Lung (tissue), 12 donors: Measurements from ENCODE around the gene HAND1. TPM values are rescaled to one million over a fixed set of nuclear protein-coding genes. Genes with fewer than 3 reads are reported as not detected.

Experiments
- ATAC-seq: fragments of 200-7000 bp; cut with Tn5 transposase; one replicate; pipeline ENCODE4 v1.9.1; 2020; ENCODE audit warnings: moderate number of reproducible peaks; ENCODE audit not compliant: insufficient read depth, low FRiP score
- DNase-seq, 3 donors: peaks; one replicate each; pipeline ENCODE4 v3.0.0-alpha.2; 2013 to 2017
- H3K27ac ChIP-seq, 2 donors: one replicate each; pipeline ENCODE4 v1.5.1; 2013; ENCODE audit warnings: mild to moderate bottlenecking in 2 of 2, moderate library complexity in 2 of 2, control low read depth in 1 of 2, inconsistent platforms in 1 of 2, low read depth in 1 of 2, low read length in 1 of 2
- H3K27me3 ChIP-seq, 3 donors: one replicate each; pipeline ENCODE4 v1.5.1; 2013; ENCODE audit warnings: low read length in 2 of 3; ENCODE audit not compliant: control insufficient read depth in 3 of 3, insufficient read depth in 3 of 3
- H3K36me3 ChIP-seq, 4 donors: one replicate each; pipeline ENCODE4 v1.5.1; 2013; ENCODE audit warnings: low read length in 4 of 4, mild to moderate bottlenecking in 1 of 4, moderate library complexity in 1 of 4; ENCODE audit not compliant: control insufficient read depth in 4 of 4, insufficient read depth in 4 of 4
- H3K4me1 ChIP-seq, 5 donors: one replicate each; pipeline ENCODE4 v1.5.1; 2013; ENCODE audit warnings: low read length in 5 of 5, mild to moderate bottlenecking in 2 of 5, moderate library complexity in 1 of 5; ENCODE audit not compliant: control insufficient read depth in 5 of 5, insufficient read depth in 5 of 5
- H3K4me3 ChIP-seq: one replicate; pipeline ENCODE4 v1.5.1; 2013; ENCODE audit warnings: mild to moderate bottlenecking, control low read depth, moderate library complexity
- H3K9ac ChIP-seq, 2 donors: one replicate each; pipeline ENCODE4 v1.5.1; 2013; ENCODE audit warnings: low read length in 2 of 2, control low read depth in 1 of 2; ENCODE audit not compliant: insufficient read depth in 1 of 2
- H3K9me3 ChIP-seq, 4 donors: one replicate each; pipeline ENCODE4 v1.5.1; 2013; ENCODE audit warnings: low read length in 3 of 4, mild to moderate bottlenecking in 1 of 4, moderate library complexity in 1 of 4; ENCODE audit not compliant: control insufficient read depth in 4 of 4, insufficient read depth in 3 of 4
- CTCF ChIP-seq: IDR thresholded peaks from 2 replicates; pipeline ENCODE4 v1.5.1; 2012; ENCODE audit warnings: mild to moderate bottlenecking; ENCODE audit errors: control extremely low read depth, extremely low read depth
- WGBS, 2 donors: extraction: QIAGEN DNeasy Blood & Tissue Kit; methylation state at CpG; one replicate each; pipeline ENCODE4 v1.1.7; 2013; 5-methylcytosine and 5-hydroxymethylcytosine counted together
- polyA plus RNA-seq, 2 donors: library from polyadenylated mRNA; stranded (reverse); fragments of 200-250 nt; gene quantifications; one replicate each; pipeline ENCODE4 v1.2.1, GENCODE V29; 2013
- total RNA-seq, 2 donors: library from RNA; depleted of rRNA in 1 of 2; stranded (reverse); fragments of >200 nt in 1 of 2; gene quantifications; one replicate each; pipeline ENCODE4 v1.2.1, GENCODE V29; 2014 to 2021
- donor health status: control.
- donor health status: control.
- donor health status: Bipolar disorder and iron deficiency.
- donor health status: healthy.
- donor health status: DM: yes; HTN: yes; CAD: no.

HAND1 gene
- total and polyA plus RNA-seq, 4 donors: 0.02 to 0.21 (median 0.12) TPM; not detected in 1

- ATAC-seq (no peak), DNase-seq (no peak)
- no peak for TF ChIP-seq CTCF
- Histone ChIP-seq H3K27me3 (peaks cover 8 to 96% (median 95%) of the 10 kb centered on the region in 3 donors), H3K36me3 (no peaks in the 10 kb centered on the region), H3K9me3 (peaks cover 0 to 11% (median 0%) of the 10 kb centered on the region in 4 donors), H3K27ac (no peak overlapping the region), H3K4me3 (no peak overlapping the region), H3K9ac (no peak overlapping the region), H3K4me1 (peaks cover 0 to 33% (median 2%) of the 10 kb centered on the region in 5 donors)
- 17 to 19% methylated on average over 3 of the region's 3 CpGs for WGBS, 2 donors
Measured at GRCh38 chr5:154480847-154481246, 2.8 kb upstream of the HAND1 start.

DNA sequence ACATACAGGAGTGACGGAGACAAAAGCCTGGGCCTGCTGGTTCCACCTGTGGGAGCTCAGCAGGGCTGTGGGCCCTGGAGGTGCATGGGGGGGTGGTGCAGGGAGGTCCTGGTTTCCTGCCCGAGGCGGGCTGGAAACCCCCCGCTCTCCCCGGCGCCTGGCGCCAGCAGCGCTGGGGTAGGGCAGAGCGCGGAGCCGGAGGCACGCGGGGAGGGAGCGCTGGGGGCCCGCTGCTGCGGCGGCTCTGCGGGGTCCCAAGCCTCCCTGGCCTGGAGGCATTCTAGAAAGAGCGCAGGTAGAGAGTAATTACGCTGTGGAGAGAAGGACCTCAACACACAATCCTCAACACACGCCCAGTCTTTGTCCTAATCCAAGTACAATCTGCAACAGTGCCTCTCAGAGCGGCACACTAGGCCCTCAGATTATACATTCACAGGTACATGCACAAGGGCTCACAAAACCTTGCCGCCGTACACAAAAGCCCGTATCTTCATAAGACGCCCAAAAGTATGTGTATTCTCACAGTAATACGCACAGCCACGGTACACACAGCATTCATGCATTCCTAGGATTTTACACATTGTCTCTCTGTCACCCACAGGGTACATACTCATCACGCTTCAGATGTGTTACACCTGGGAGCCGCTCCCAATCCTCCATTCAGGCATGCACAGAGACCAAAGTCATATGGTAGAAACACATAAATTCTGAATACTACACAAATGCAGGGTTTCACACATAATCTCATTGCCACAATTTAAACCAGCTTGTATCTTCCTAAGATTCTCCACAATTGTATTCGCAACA lies 2.1 kb upstream of the HAND1 start:
- H3K9ac ChIP-seq: no peak overlapping the region
- peaks cover 0 to 37% (median 2%) of the 10 kb centered on the region in 5 donors for H3K4me1 ChIP-seq
- H3K27me3 ChIP-seq: peaks cover 8 to 96% (median 95%) of the 10 kb centered on the region in 3 donors
- no peak overlapping the region for H3K27ac ChIP-seq
- TF ChIP-seq CTCF: no peak
- peaks cover 0 to 12% (median 0%) of the 10 kb centered on the region in 4 donors for H3K9me3 ChIP-seq
- WGBS, 2 donors: 5 to 7% methylated on average over 31 of the region's 31 CpGs
- no peak for DNase-seq
- H3K36me3 ChIP-seq: no peaks in the 10 kb centered on the region
- ATAC-seq: no peak
- H3K4me3 ChIP-seq: no peak overlapping the region

GRCh38 chr5:154479160-154479943 lies 1.3 kb upstream of the HAND1 start:
- Histone ChIP-seq H3K27ac (no peak overlapping the region), H3K9me3 (peaks cover 0 to 12% (median 0%) of the 10 kb centered on the region in 4 donors), H3K9ac (no peak overlapping the region), H3K27me3 (peaks cover 8 to 96% (median 95%) of the 10 kb centered on the region in 3 donors), H3K4me3 (no peak overlapping the region), H3K36me3 (no peaks in the 10 kb centered on the region), H3K4me1 (peaks cover 0 to 30% (median 0%) of the 10 kb centered on the region in 5 donors)
- DNase-seq (peak in 1 of 3 donors; percentile 19), ATAC-seq (no peak)
- WGBS, 2 donors: 2 to 5% methylated on average over 43 to 44 of the region's 44 CpGs
- TF ChIP-seq CTCF: no peak
